ENCODE measurements around the gene NKAIN1.

The NKAIN1 gene

GRCh38 chr1:31227891-31228568 is 11.7 kb downstream of the NKAIN1 start:
- no peaks in the 10 kb centered on the region for H3K27me3 ChIP-seq (ENCODE audit: control insufficient read depth, low read length)
- TF ChIP-seq CTCF (IDR thresholded peaks at IDR 0.05; ENCODE audit: low read depth, low read length, poor library complexity, severe bottlenecking) (no peak), EZH2phosphoT487 (IDR thresholded peaks at IDR 0.05; ENCODE audit: borderline replicate concordance, low read length) (no peak)
- H3K9me2 ChIP-seq (replicated peaks; ENCODE audit: control insufficient read depth, low read length): no peaks in the 10 kb centered on the region
- H3K4me3 ChIP-seq (ENCODE audit: low read length): no peak overlapping the region
- no peak overlapping the region for H3K27ac ChIP-seq (ENCODE audit: low read depth, low read length)
- no peaks in the 10 kb centered on the region for H3F3A ChIP-seq (ENCODE audit: control insufficient read depth, insufficient read depth)
- H3K79me2 ChIP-seq (ENCODE audit: control insufficient read depth, low read length): no peaks in the 10 kb centered on the region
- no peaks in the 10 kb centered on the region for H3K9me3 ChIP-seq (ENCODE audit: control insufficient read depth, insufficient read depth, low read length)
- no peaks in the 10 kb centered on the region for H4K20me1 ChIP-seq (ENCODE audit: control insufficient read depth, insufficient read depth, low read depth, low read length)
- no peak overlapping the region for H3K4me2 ChIP-seq (ENCODE audit: low read length)
- no peaks in the 10 kb centered on the region for H3K4me1 ChIP-seq (ENCODE audit: control insufficient read depth, low read length)
- H3K36me3 ChIP-seq (ENCODE audit: control insufficient read depth, low read length): no peaks in the 10 kb centered on the region

GRCh38 chr1:31224068-31224467 is 15.6 kb downstream of the NKAIN1 start:
- Histone ChIP-seq H3K9me3 (ENCODE audit: control insufficient read depth, insufficient read depth, low read length) (no peaks in the 10 kb centered on the region), H3K4me3 (ENCODE audit: low read length) (no peak overlapping the region), H3K36me3 (ENCODE audit: control insufficient read depth, low read length) (no peaks in the 10 kb centered on the region), H3K27me3 (ENCODE audit: control insufficient read depth, low read length) (no peaks in the 10 kb centered on the region), H3K4me2 (ENCODE audit: low read length) (no peak overlapping the region), H3K4me1 (ENCODE audit: control insufficient read depth, low read length) (no peaks in the 10 kb centered on the region), H3K27ac (ENCODE audit: low read depth, low read length) (no peak overlapping the region), H4K20me1 (ENCODE audit: control insufficient read depth, insufficient read depth, low read depth, low read length) (no peaks in the 10 kb centered on the region), H3K9me2 (replicated peaks; ENCODE audit: control insufficient read depth, low read length) (no peaks in the 10 kb centered on the region), H3F3A (ENCODE audit: control insufficient read depth, insufficient read depth) (no peaks in the 10 kb centered on the region), H3K79me2 (ENCODE audit: control insufficient read depth, low read length) (no peaks in the 10 kb centered on the region)
- TF ChIP-seq CTCF (IDR thresholded peaks at IDR 0.05; ENCODE audit: low read depth, low read length, poor library complexity, severe bottlenecking): no peak
- no peak for TF ChIP-seq EZH2phosphoT487 (IDR thresholded peaks at IDR 0.05; ENCODE audit: borderline replicate concordance, low read length)

GRCh38 chr1:31222176-31222575 is 17.5 kb downstream of the NKAIN1 start:
- Histone ChIP-seq H3K36me3 (ENCODE audit: control insufficient read depth, low read length) (no peaks in the 10 kb centered on the region), H3K4me2 (ENCODE audit: low read length) (no peak overlapping the region), H3K4me3 (ENCODE audit: low read length) (no peak overlapping the region), H3K79me2 (ENCODE audit: control insufficient read depth, low read length) (no peaks in the 10 kb centered on the region), H3K27me3 (ENCODE audit: control insufficient read depth, low read length) (no peaks in the 10 kb centered on the region), H3K4me1 (ENCODE audit: control insufficient read depth, low read length) (no peaks in the 10 kb centered on the region), H3F3A (ENCODE audit: control insufficient read depth, insufficient read depth) (no peaks in the 10 kb centered on the region), H3K9me3 (ENCODE audit: control insufficient read depth, insufficient read depth, low read length) (no peaks in the 10 kb centered on the region), H3K27ac (ENCODE audit: low read depth, low read length) (no peak overlapping the region), H4K20me1 (ENCODE audit: control insufficient read depth, insufficient read depth, low read depth, low read length) (no peaks in the 10 kb centered on the region), H3K9me2 (replicated peaks; ENCODE audit: control insufficient read depth, low read length) (no peaks in the 10 kb centered on the region)
- TF ChIP-seq EZH2phosphoT487 (IDR thresholded peaks at IDR 0.05; ENCODE audit: borderline replicate concordance, low read length) (no peak), CTCF (IDR thresholded peaks at IDR 0.05; ENCODE audit: low read depth, low read length, poor library complexity, severe bottlenecking) (no peak)

Measured in DOHH2 (cell line).